Stimulated activated CD4-positive, alpha-beta T cell treated with anti-CD3 and anti-CD28 coated beads, Interleukin-15, amount 100 ng/mL, for 24 hours (primary cell): ENCODE results near the gene MARS1.
"Not testable (repeated sequence)": the region's sequence is repeated elsewhere in the genome, so short reads cannot be mapped to it uniquely, and the experiment has no call there.

Experiments used
- DNase-seq: peaks from one replicate; pipeline ENCODE4 v3.0.0-alpha.2; 2020

MARS1 gene

DNA sequence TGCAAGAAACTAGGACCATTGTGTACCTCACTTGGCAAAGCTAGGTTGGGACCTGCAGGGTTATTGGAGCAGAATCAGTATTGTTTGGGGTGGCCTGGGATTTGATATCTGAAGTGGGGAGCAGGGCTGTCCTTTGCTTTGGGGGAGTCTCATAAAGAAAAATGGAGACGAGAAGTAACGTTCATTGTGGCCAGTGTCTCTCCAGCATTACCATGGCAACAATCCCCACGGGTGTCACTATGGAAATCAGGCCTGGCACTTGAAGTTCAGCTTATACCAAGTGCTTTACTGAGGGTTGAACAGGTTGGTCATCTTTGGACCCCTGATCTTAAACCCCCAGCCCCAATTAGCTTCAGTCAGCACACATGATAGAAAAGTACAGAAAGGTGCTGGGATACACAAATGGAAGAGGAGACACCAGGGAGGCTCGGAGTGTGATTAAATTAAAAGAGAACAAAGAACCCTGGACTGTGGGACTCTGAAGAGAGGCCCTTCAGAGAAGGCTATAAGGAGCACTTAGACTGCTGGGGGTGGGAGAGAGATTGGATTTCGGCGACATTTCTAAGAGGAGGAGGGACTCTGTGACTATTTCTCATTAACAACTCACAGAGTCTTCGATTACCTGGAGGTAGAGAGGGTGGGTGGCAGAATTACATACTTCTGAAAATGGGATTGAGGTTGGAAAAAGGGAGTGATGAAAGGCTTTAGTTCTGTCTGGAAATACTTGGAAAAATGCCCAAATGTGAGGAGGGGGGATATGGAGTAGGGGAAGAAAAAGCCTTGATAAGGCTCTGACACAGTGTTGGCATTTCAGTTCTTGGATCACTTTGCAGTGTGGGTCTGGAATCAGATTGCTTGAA is 65.7 kb downstream of the MARS1 start:
- DNase-seq, result no peak

- no peak for DNase-seq
These were observed 66.6 kb downstream of the MARS1 start for GRCh38 chr12:57554453-57554852.

DNA sequence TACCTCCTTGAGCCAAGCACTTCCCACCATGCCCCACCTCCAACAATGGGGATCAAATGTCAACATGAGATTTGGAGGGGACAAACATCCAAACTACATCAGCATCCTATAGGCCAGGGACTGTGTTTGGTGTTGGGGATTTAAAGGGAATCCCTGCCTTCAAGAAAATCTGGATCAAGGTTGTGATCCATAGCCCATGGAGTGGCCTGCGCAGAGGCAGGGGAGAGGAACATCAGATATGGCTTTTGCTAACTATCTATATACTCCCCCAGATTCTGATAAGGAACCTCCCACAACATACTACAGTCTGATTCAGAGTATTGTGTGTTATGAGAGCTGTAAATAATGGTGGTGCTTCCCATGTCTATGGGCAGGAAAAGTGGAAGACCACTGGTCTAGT is 67.0 kb downstream of the MARS1 start:
- no peak for DNase-seq

DNA sequence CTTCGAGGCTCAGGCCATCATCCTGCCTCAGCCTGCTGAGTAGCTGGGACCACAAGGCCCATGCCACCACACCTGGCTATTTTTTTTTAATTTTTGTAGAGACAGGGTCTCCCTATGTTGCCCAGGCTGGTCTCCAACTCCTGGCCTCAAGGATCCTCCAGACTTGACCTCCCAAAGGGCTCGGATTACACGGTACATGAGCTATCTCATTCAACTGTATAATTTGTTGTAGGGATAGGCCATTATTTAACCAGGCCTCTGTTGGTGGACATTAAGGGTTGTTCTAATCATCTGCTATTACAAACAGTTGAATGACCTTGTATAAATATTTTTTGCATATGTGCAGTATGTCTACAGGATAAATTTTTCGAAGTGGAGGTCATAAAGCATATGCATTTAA is 71.0 kb downstream of the MARS1 start:
- DNase-seq, result no peak

DNA sequence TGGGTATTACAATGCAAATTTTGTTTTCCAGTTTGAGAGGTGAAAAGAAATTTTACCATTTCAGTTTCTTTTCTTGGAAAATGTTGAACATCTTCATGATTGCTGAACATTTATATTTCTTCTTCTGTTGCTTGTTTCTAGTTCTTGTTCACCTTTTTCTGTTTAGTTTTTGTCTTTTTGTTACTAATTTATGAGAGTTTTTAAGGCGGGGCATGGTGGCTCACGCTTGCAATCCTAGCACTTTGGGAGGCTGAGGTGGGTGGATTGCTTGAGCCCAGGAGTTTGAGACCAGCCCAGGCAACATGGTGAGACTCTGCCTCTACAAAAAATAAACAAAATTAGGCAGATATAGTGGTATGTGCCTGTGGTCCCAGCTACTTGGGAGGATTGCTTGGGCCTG is 72.6 kb downstream of the MARS1 start:
- DNase-seq, result no peak

DNA sequence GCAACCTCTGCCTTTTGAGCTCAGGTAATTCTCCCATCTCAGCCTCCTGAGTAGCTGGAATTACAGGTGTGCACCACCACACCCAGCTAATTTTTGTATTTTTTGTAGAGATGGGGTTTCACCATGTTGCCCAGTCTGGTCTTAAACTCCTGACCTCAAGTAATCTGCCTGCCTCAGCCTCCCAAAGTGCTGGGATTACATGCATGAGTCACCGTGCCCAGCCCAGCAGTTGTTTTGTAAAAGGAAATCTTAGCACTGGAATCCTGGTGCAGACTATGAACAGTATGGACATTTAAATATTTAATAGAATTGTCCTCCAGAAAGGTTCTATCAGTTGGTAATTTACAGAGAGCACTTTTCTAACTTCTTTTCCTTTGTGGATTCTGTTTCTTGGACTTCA is 73.2 kb downstream of the MARS1 start:
- DNase-seq, result not testable (repeated sequence)

GRCh38 chr12:57563358-57563757 is 75.5 kb downstream of the MARS1 start:
- no peak for DNase-seq

- no peak for DNase-seq
These were observed 76.4 kb downstream of the MARS1 start for GRCh38 chr12:57564178-57564740.
